ENCODE results near the gene MDH1B. TPM values are rescaled to one million over a fixed set of nuclear protein-coding genes. Genes with fewer than 3 reads are reported as not detected.

MDH1B gene

GRCh38 chr2:206688453-206688852 is 76.7 kb downstream of the MDH1B start:
- Histone ChIP-seq H3K27me3 (ENCODE audit: insufficient read depth, poor library complexity, severe bottlenecking) (no peaks in the 10 kb centered on the region), H3K27ac (replicated peaks) (no peak overlapping the region), H3K4me3 (replicated peaks; ENCODE audit: insufficient read depth, low read length) (no peak overlapping the region)
- TF ChIP-seq CTCF (IDR thresholded peaks at IDR 0.05; ENCODE audit: insufficient read depth, low read length) = no peak
- TF ChIP-seq POLR2AphosphoS5 (IDR thresholded peaks at IDR 0.05; ENCODE audit: low read depth) = no peak
- TF ChIP-seq GABPA (IDR thresholded peaks at IDR 0.05; ENCODE audit: low read depth) = no peak
- TF ChIP-seq, protein P1, sequence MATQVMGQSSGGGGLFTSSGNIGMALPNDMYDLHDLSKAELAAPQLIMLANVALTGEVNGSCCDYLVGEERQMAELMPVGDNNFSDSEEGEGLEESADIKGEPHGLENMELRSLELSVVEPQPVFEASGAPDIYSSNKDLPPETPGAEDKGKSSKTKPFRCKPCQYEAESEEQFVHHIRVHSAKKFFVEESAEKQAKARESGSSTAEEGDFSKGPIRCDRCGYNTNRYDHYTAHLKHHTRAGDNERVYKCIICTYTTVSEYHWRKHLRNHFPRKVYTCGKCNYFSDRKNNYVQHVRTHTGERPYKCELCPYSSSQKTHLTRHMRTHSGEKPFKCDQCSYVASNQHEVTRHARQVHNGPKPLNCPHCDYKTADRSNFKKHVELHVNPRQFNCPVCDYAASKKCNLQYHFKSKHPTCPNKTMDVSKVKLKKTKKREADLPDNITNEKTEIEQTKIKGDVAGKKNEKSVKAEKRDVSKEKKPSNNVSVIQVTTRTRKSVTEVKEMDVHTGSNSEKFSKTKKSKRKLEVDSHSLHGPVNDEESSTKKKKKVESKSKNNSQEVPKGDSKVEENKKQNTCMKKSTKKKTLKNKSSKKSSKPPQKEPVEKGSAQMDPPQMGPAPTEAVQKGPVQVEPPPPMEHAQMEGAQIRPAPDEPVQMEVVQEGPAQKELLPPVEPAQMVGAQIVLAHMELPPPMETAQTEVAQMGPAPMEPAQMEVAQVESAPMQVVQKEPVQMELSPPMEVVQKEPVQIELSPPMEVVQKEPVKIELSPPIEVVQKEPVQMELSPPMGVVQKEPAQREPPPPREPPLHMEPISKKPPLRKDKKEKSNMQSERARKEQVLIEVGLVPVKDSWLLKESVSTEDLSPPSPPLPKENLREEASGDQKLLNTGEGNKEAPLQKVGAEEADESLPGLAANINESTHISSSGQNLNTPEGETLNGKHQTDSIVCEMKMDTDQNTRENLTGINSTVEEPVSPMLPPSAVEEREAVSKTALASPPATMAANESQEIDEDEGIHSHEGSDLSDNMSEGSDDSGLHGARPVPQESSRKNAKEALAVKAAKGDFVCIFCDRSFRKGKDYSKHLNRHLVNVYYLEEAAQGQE (IDR thresholded peaks at IDR 0.05; ENCODE audit: insufficient replicate concordance, low read depth) = no peak
- TF ChIP-seq SPI1 (IDR thresholded peaks at IDR 0.05; ENCODE audit: borderline replicate concordance, low read depth) = no peak
- no peak for DNase-seq (ENCODE audit: low read depth in 1 of 2, low spot score in 1 of 2)

Small RNA genes within 50 kb of the gene (microRNA-seq; reads per million reads assigned to microRNA genes)
- not detected for gene MIR3130-1
- gene MIR3130-2 = not detected
